PFSK-1 (cell line): ENCODE results near the gene C10orf95.

Source experiments
- FOXP2 ChIP-seq: optimal IDR thresholded peaks from 2 replicates; pipeline ENCODE3; 2011; ENCODE audit warnings: borderline replicate concordance, control low read depth, inconsistent platforms; ENCODE audit not compliant: insufficient read depth; ENCODE audit errors: extremely low read length, extremely low read depth
- POLR2AphosphoS5 ChIP-seq: IDR thresholded peaks from 2 replicates; pipeline ENCODE4 v1.6.1; 2012; ENCODE audit warnings: low read depth, mild to moderate bottlenecking, control low read depth, low read length, moderate library complexity
- REST ChIP-seq, 2 experiments: IDR thresholded peaks; 2 replicates each; pipeline versions ENCODE4 v1.6.1 to v1.8.0; 2011 to 2012; ENCODE audit warnings: low read depth in 2 of 2, low read length in 2 of 2, control low read depth in 1 of 2, inconsistent platforms in 1 of 2, mild to moderate bottlenecking in 1 of 2, moderate library complexity in 1 of 2; ENCODE audit not compliant: insufficient read depth in 1 of 2
- SIN3A ChIP-seq: IDR thresholded peaks from 2 replicates; pipeline ENCODE4 v1.6.1; 2012; ENCODE audit warnings: mild to moderate bottlenecking, low read length, moderate library complexity, borderline replicate concordance; ENCODE audit not compliant: insufficient read depth
- TAF1 ChIP-seq: IDR thresholded peaks from 2 replicates; pipeline ENCODE4 v1.6.1; 2012; ENCODE audit warnings: low read length, control low read depth, borderline replicate concordance; ENCODE audit not compliant: insufficient read depth

- no peak for TF ChIP-seq REST (IDR thresholded peaks at IDR 0.05; ENCODE audit: insufficient read depth in 1 of 2, low read depth in 2 of 2, low read length in 2 of 2)
- TF ChIP-seq POLR2AphosphoS5 = no peak
- TF ChIP-seq TAF1 = no peak
- TF ChIP-seq SIN3A = no peak
- no peak for TF ChIP-seq FOXP2
These were observed 40.8 kb downstream of the C10orf95 start for GRCh38 chr10:102410429-102411073.
